ENCODE results near the gene OBSCN.
"Not testable (repeated sequence)": the region's sequence is repeated elsewhere in the genome, so short reads cannot be mapped to it uniquely, and the experiment has no call there.

The OBSCN gene

GRCh38 chr1:228268881-228269265, 61.0 kb downstream of the OBSCN start:
- TF ChIP-seq, protein P1, sequence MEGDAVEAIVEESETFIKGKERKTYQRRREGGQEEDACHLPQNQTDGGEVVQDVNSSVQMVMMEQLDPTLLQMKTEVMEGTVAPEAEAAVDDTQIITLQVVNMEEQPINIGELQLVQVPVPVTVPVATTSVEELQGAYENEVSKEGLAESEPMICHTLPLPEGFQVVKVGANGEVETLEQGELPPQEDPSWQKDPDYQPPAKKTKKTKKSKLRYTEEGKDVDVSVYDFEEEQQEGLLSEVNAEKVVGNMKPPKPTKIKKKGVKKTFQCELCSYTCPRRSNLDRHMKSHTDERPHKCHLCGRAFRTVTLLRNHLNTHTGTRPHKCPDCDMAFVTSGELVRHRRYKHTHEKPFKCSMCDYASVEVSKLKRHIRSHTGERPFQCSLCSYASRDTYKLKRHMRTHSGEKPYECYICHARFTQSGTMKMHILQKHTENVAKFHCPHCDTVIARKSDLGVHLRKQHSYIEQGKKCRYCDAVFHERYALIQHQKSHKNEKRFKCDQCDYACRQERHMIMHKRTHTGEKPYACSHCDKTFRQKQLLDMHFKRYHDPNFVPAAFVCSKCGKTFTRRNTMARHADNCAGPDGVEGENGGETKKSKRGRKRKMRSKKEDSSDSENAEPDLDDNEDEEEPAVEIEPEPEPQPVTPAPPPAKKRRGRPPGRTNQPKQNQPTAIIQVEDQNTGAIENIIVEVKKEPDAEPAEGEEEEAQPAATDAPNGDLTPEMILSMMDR (conservative IDR thresholded peaks at IDR 0.05) = no peak
- H3K27ac ChIP-seq = no peak overlapping the region

DNA sequence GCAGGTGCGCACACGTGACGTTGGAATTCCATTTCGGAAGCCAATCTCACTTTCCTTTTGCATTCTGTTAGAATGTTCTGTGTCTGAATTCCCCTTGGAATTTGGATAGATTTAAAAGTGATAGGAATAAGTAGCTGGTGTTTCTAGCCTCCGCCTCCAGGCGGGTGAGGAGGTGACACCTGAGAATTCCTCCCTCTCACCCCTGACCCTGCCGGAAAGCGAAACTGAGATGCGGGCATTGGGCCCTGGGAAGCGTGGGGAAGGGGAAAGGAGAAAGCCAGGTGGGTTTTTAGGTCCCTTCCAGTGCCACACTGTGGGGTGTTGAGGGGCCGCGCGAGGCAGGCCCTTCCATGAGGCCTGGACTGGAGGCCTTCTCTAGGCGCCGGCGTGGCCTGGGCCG, 61.6 kb downstream of the OBSCN start:
- H3K27ac ChIP-seq = not testable (repeated sequence)

DNA sequence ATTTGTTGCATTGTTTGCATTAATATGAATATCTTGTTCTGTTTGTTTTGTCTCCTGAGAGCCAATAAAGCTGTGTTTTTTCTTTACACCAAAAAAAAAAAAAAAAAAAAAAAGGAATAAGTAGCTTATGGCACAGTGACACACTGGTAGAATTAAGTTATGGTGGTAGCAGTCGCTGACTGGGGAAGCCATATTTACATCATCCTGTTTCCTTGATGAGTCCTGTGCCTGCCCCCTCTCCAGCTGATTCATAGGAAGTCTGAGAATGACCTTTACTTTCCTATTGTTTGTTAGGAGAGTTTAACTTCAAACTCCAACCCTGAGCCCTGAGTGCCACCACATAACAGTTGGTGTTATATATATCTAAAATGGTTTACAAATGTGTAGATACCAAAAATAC, 62.2 kb downstream of the OBSCN start:
- no peak overlapping the region for H3K27ac ChIP-seq

GRCh38 chr1:228271701-228272251, 63.9 kb downstream of the OBSCN start:
- TF ChIP-seq, protein P1 (conservative IDR thresholded peaks at IDR 0.05) = no peak
- no peak overlapping the region for H3K27ac ChIP-seq

More for the DNA sequence above, 62.2 kb downstream of the OBSCN start:
- TF ChIP-seq, protein P1 (conservative IDR thresholded peaks at IDR 0.05) = no peak

DNA sequence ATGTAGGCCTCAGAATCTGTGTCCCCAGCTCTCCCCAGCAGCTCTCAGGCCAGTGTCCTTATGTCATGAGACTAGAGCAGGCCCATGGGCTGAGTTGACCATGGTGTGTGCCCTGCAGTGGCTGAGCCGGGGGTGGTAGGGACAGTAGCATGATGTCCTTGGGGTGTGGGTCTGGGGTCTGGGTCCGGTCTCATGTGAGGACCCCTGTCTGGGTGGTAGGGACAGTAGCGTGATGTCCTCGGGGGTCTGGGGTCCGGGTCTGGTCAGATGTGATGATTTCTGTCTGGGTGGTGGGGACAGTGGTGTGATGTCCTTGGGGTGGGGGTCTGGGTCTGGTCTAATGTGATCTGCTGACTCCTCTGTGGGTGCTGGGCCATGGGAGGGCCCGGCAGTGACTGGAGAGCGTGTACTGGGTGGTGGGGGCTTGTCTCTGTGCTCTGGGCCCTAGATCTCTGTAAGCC, 64.5 kb downstream of the OBSCN start:
- TF ChIP-seq, protein P1 (conservative IDR thresholded peaks at IDR 0.05) = no peak
- no peak overlapping the region for H3K27ac ChIP-seq

- TF ChIP-seq, protein P1 (conservative IDR thresholded peaks at IDR 0.05) = no peak
- H3K27ac ChIP-seq = no peak overlapping the region
Measured at GRCh38 chr1:228272831-228273571, 65.2 kb downstream of the OBSCN start.

DNA sequence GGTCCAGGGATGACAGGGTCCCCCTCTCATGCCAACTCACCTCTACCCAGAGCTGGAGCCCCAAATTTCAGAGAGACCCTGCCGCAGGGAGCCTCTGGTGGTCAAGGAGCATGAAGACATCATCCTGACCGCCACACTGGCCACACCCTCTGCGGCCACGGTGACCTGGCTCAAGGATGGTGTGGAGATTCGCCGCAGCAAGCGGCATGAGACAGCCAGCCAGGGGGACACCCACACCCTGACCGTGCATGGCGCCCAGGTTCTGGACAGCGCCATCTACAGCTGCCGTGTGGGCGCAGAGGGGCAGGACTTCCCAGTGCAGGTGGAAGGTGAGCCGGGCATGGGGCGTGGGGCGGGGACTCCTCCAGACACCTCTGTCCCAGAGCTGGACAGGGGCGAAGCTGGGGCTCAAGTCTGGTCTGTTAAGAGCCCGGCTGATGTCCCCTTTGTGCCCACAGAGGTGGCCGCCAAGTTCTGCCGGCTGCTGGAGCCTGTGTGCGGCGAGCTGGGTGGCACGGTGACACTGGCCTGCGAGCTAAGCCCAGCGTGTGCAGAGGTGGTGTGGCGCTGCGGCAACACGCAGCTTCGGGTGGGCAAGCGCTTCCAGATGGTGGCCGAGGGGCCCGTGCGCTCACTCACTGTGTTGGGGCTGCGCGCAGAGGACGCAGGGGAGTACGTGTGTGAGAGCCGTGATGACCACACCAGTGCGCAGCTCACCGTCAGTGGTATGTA, 66.0 kb downstream of the OBSCN start:
- no peak overlapping the region for H3K27ac ChIP-seq
- TF ChIP-seq, protein P1 (conservative IDR thresholded peaks at IDR 0.05) = no peak

Measured in VCaP (cell line).